SK-N-SH treated with all-trans-retinoic acid at 6 μM for 48 hours (cell line): Measurements from ENCODE around the gene CCND1.

ENCODE experiments used
- ATAC-seq: fragments of 200-7000 bp; cut with Tn5 transposase; 3 replicates; pipeline ENCODE4 v1.9.1; 2020; ENCODE audit warnings: mild to moderate bottlenecking, moderate library complexity
- ARNTL ChIP-seq: fragments of 450-650 bp; formaldehyde crosslinking; IDR thresholded peaks from 2 replicates; pipeline ENCODE4 v1.5.0; 2020; ENCODE audit warnings: low read depth, mild to moderate bottlenecking, moderate library complexity, borderline replicate concordance
- BACH2 ChIP-seq: fragments of 250-450 bp; sonication (Bioruptor Pico); IDR thresholded peaks from 2 replicates; pipeline ENCODE4 v1.9.0; 2021; ENCODE audit warnings: mild to moderate bottlenecking, borderline replicate concordance
- CREB5 ChIP-seq: fragments of 250-450 bp; sonication (Bioruptor Pico); IDR thresholded peaks from 2 replicates; pipeline ENCODE4 v1.5.1; 2020; ENCODE audit warnings: low read depth, mild to moderate bottlenecking, moderate library complexity
- CSDC2 ChIP-seq: fragments of 250-450 bp; sonication (Bioruptor Pico); IDR thresholded peaks from 2 replicates; pipeline ENCODE4 v1.5.0; 2020; ENCODE audit warnings: mild to moderate bottlenecking, moderate library complexity
- CSRNP3 ChIP-seq: fragments of 250-450 bp; sonication (Bioruptor Pico); IDR thresholded peaks from 2 replicates; pipeline ENCODE4 v1.5.1; 2021; ENCODE audit warnings: mild to moderate bottlenecking, moderate library complexity
- GLIS3 ChIP-seq: fragments of 250-450 bp; sonication (Bioruptor Pico); IDR thresholded peaks from 2 replicates; pipeline ENCODE4 v1.5.0; 2020; ENCODE audit warnings: mild to moderate bottlenecking, moderate library complexity
- ISL1 ChIP-seq: fragments of 250-450 bp; sonication (Bioruptor Pico); IDR thresholded peaks from 2 replicates; pipeline ENCODE4 v2.1.2; 2022; ENCODE audit warnings: mild to moderate bottlenecking, moderate library complexity
- OSR1 ChIP-seq: fragments of 250-450 bp; sonication (Bioruptor Pico); IDR thresholded peaks from 2 replicates; pipeline ENCODE4 v1.8.0; 2022; ENCODE audit warnings: moderate library complexity, mild to moderate bottlenecking, inconsistent platforms
- PATZ1 ChIP-seq: fragments of 250-450 bp; sonication (Bioruptor Pico); IDR thresholded peaks from 2 replicates; pipeline ENCODE4 v1.8.0; 2020; ENCODE audit warnings: mild to moderate bottlenecking, moderate library complexity, borderline replicate concordance
- SNAI2 ChIP-seq: fragments of 250-450 bp; sonication (Bioruptor Pico); IDR thresholded peaks from 2 replicates; pipeline ENCODE4 v1.5.0; 2020; ENCODE audit warnings: mild to moderate bottlenecking, moderate library complexity
- TCF4 ChIP-seq: fragments of 250-450 bp; sonication (Bioruptor Pico); IDR thresholded peaks from 2 replicates; pipeline ENCODE4 v1.8.0; 2021; ENCODE audit warnings: mild to moderate bottlenecking, moderate library complexity, borderline replicate concordance
- TSHZ2 ChIP-seq: fragments of 250-450 bp; sonication (Bioruptor Pico); IDR thresholded peaks from 2 replicates; pipeline ENCODE4 v1.5.0; 2020; ENCODE audit warnings: mild to moderate bottlenecking, moderate library complexity
- ZC3H10 ChIP-seq: fragments of 250-450 bp; sonication (Bioruptor Pico); IDR thresholded peaks from 2 replicates; pipeline ENCODE4 v1.5.1; 2021; ENCODE audit warnings: mild to moderate bottlenecking, moderate library complexity
- ZFP3 ChIP-seq: fragments of 250-450 bp; sonication (Bioruptor Pico); IDR thresholded peaks from 2 replicates; pipeline ENCODE4 v1.5.0; 2020; ENCODE audit warnings: mild to moderate bottlenecking, moderate library complexity
- ZNF565 ChIP-seq: fragments of 450-650 bp; formaldehyde crosslinking; conservative IDR thresholded peaks from 2 replicates; pipeline ENCODE4 v1.5.0; 2020; ENCODE audit warnings: low read depth, mild to moderate bottlenecking, moderate library complexity
- ZNF70 ChIP-seq: fragments of 450-650 bp; formaldehyde crosslinking; IDR thresholded peaks from 2 replicates; pipeline ENCODE4 v1.5.0; 2020; ENCODE audit warnings: mild to moderate bottlenecking, moderate library complexity
- ZNF8 ChIP-seq: fragments of 450-650 bp; formaldehyde crosslinking; IDR thresholded peaks from 2 replicates; pipeline ENCODE4 v1.5.0; 2020; ENCODE audit warnings: mild to moderate bottlenecking, moderate library complexity

The CCND1 gene

GRCh38 chr11:69640995-69641581 is at the start of gene CCND1:
TSS of gene CCND1 (plus strand) at chr11:69641156. CDS start at chr11:69641314, 158 bp downstream.
- TF ChIP-seq ZNF70 (CRISPR knock-in tag) (0 out of 2 replicates have a peak, but pooled peaks have one; percentile 9), SNAI2 (no peak)
- ATAC-seq = peak; percentile 70

GRCh38 chr11:69592986-69593650 is 47.8 kb upstream of the CCND1 start:
- no peak for ATAC-seq
- TF ChIP-seq OSR1 (CRISPR knock-in tag) (no peak), TSHZ2 (CRISPR knock-in tag) (no peak), CSRNP3 (no peak), TCF4 (CRISPR knock-in tag) (no peak), PATZ1 (CRISPR knock-in tag) (no peak), ZC3H10 (CRISPR knock-in tag) (no peak), CREB5 (CRISPR knock-in tag) (no peak), ZNF8 (CRISPR knock-in tag) (no peak), GLIS3 (CRISPR knock-in tag) (no peak), ZNF70 (CRISPR knock-in tag) (no peak), ZNF565 (CRISPR knock-in tag) (no peak), ARNTL (CRISPR knock-in tag) (no peak), ZFP3 (CRISPR knock-in tag) (no peak), CSDC2 (no peak), ISL1 (CRISPR knock-in tag) (no peak)

GRCh38 chr11:69593851-69594250 is 47.1 kb upstream of the CCND1 start:
- TF ChIP-seq OSR1 (CRISPR knock-in tag) = no peak
- TF ChIP-seq BACH2 (CRISPR knock-in tag) = no peak
- no peak for TF ChIP-seq TSHZ2 (CRISPR knock-in tag)
- TF ChIP-seq ZNF70 (CRISPR knock-in tag) = no peak
- TF ChIP-seq ARNTL (CRISPR knock-in tag) = no peak
- TF ChIP-seq CREB5 (CRISPR knock-in tag) = no peak
- TF ChIP-seq TCF4 (CRISPR knock-in tag) = no peak
- TF ChIP-seq ZNF565 (CRISPR knock-in tag) = no peak
- no peak for ATAC-seq
